ENCODE results near the gene SDHC.

SDHC gene

DNA sequence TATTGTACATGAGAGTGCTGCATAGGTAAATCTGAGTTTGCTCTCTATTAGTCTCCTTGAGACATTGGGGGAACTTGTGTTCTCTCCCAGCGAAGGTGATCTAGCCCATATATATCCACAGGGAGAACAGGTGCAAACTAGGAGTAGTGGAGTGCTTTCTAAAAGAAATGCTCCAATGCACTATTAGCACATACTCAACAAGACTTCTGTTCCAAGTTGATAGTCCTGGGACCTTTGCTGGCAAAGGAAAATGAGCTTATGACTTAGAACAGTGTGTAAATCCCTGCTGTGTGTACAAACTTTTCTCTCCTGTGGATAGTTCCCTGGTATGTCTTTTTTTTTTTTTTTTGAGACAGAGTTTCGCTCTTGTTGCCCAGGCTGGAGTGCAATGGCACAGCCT lies 28.0 kb downstream of the SDHC start:
- H3K4me2 ChIP-seq: no peak overlapping the region

GRCh38 chr1:161342821-161343220 lies 28.6 kb downstream of the SDHC start:
- Histone ChIP-seq H3K4me1 (ENCODE audit: low read depth, poor library complexity, severe bottlenecking) (no peaks in the 10 kb centered on the region), H3K9ac (no peak overlapping the region), H3K79me2 (ENCODE audit: insufficient read depth, low read depth) (no peaks in the 10 kb centered on the region), H3K4me2 (no peak overlapping the region), H3K27ac (no peak overlapping the region), H2AFZ (ENCODE audit: low read depth) (no peak overlapping the region), H3K27me3 (ENCODE audit: insufficient read depth, low read depth) (no peaks in the 10 kb centered on the region), H3K36me3 (ENCODE audit: insufficient read depth) (no peaks in the 10 kb centered on the region), H4K20me1 (ENCODE audit: insufficient read depth) (no peaks in the 10 kb centered on the region), H3K4me3 (IDR thresholded peaks at IDR 0.05; ENCODE audit: insufficient read depth, low read depth, low read length) (no peak overlapping the region)
- no peak for TF ChIP-seq CTCF (conservative IDR thresholded peaks at IDR 0.05; ENCODE audit: low read depth, low read length)

More for the DNA sequence above, 28.0 kb downstream of the SDHC start:
- no peak for TF ChIP-seq CTCF (conservative IDR thresholded peaks at IDR 0.05; ENCODE audit: low read depth, low read length)
- no peaks in the 10 kb centered on the region for H3K27me3 ChIP-seq (ENCODE audit: insufficient read depth, low read depth)
- no peak overlapping the region for H3K9ac ChIP-seq
- no peak overlapping the region for H3K27ac ChIP-seq
- H3K4me1 ChIP-seq (ENCODE audit: low read depth, poor library complexity, severe bottlenecking): no peaks in the 10 kb centered on the region
- no peaks in the 10 kb centered on the region for H4K20me1 ChIP-seq (ENCODE audit: insufficient read depth)
- no peak overlapping the region for H3K4me3 ChIP-seq (IDR thresholded peaks at IDR 0.05; ENCODE audit: insufficient read depth, low read depth, low read length)
- H2AFZ ChIP-seq (ENCODE audit: low read depth): no peak overlapping the region
- H3K36me3 ChIP-seq (ENCODE audit: insufficient read depth): no peaks in the 10 kb centered on the region
- H3K79me2 ChIP-seq (ENCODE audit: insufficient read depth, low read depth): no peaks in the 10 kb centered on the region

GRCh38 chr1:161350671-161351070 lies 36.5 kb downstream of the SDHC start:
- no peak for TF ChIP-seq CTCF (conservative IDR thresholded peaks at IDR 0.05; ENCODE audit: low read depth, low read length)
- H3K27ac ChIP-seq: no peak overlapping the region

GRCh38 chr1:161351482-161351881 lies 37.3 kb downstream of the SDHC start:
- no peak for TF ChIP-seq CTCF (conservative IDR thresholded peaks at IDR 0.05; ENCODE audit: low read depth, low read length)
- Histone ChIP-seq H2AFZ (ENCODE audit: low read depth) (no peak overlapping the region), H4K20me1 (ENCODE audit: insufficient read depth) (no peaks in the 10 kb centered on the region), H3K27ac (no peak overlapping the region; the same call in 1 of the 2 replicates), H3K4me2 (no peak overlapping the region), H3K9ac (no peak overlapping the region), H3K79me2 (ENCODE audit: insufficient read depth, low read depth) (no peaks in the 10 kb centered on the region), H3K4me3 (IDR thresholded peaks at IDR 0.05; ENCODE audit: insufficient read depth, low read depth, low read length) (no peak overlapping the region), H3K36me3 (ENCODE audit: insufficient read depth) (no peaks in the 10 kb centered on the region), H3K4me1 (ENCODE audit: low read depth, poor library complexity, severe bottlenecking) (peaks cover 6% of the 10 kb centered on the region), H3K27me3 (ENCODE audit: insufficient read depth, low read depth) (no peaks in the 10 kb centered on the region)

More at GRCh38 chr1:161350671-161351070, 36.5 kb downstream of the SDHC start:
- Histone ChIP-seq H3K4me1 (ENCODE audit: low read depth, poor library complexity, severe bottlenecking) (peaks cover 6% of the 10 kb centered on the region), H3K36me3 (ENCODE audit: insufficient read depth) (no peaks in the 10 kb centered on the region), H3K79me2 (ENCODE audit: insufficient read depth, low read depth) (no peaks in the 10 kb centered on the region), H3K27me3 (ENCODE audit: insufficient read depth, low read depth) (no peaks in the 10 kb centered on the region), H3K9ac (no peak overlapping the region), H3K4me3 (IDR thresholded peaks at IDR 0.05; ENCODE audit: insufficient read depth, low read depth, low read length) (no peak overlapping the region), H4K20me1 (ENCODE audit: insufficient read depth) (no peaks in the 10 kb centered on the region), H3K4me2 (no peak overlapping the region), H2AFZ (ENCODE audit: low read depth) (no peak overlapping the region)

Measured in KMS-11 (cell line).